ENCODE results near the gene MYO18A.
"Not testable (repeated sequence)": the region's sequence is repeated elsewhere in the genome, so short reads cannot be mapped to it uniquely, and the experiment has no call there.

Gene MYO18A

GRCh38 chr17:29176558-29177351, 3.4 kb downstream of the MYO18A start:
- peak; percentile 24 for DNase-seq (ENCODE audit: low read depth, low spot score)
- in situ Hi-C loops (cut with HindIII; ENCODE audit: low sequenced_read_pairs), result no loop called here
- H3K4me3 ChIP-seq (ENCODE audit: low read depth, low read length), result peak overlapping the region; percentile 36
- no peak for TF ChIP-seq CTCF (IDR thresholded peaks at IDR 0.05; ENCODE audit: low read depth, low read length)

DNA sequence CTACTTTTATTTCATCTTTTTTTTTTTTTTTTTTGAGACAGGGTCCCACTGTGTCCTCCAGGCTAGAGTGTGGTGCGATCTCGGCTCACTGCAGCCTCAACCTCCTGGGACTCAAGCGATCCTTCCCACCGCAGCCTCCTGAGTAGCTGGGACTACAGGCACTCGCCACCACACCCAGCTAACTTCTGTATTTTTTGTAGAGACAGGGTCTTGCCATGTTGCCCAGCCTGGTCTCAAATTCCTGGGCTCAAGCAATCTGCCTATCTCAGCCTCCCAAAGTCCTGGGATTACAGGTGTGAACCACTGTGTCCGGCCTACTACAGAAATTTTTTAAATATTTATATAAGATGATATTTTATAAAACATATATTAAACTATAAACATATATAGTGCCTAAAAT, 4.8 kb downstream of the MYO18A start:
- no peak for TF ChIP-seq CTCF (IDR thresholded peaks at IDR 0.05; ENCODE audit: low read depth, low read length)
- in situ Hi-C loops (cut with HindIII; ENCODE audit: low sequenced_read_pairs), result no loop called here
- H3K4me3 ChIP-seq (ENCODE audit: low read depth, low read length), result no peak overlapping the region
- no peak for DNase-seq (ENCODE audit: low read depth, low spot score)

GRCh38 chr17:29172589-29172988, 7.6 kb downstream of the MYO18A start:
- in situ Hi-C loops (cut with HindIII; ENCODE audit: low sequenced_read_pairs), result no loop called here

GRCh38 chr17:29170682-29171081, 9.5 kb downstream of the MYO18A start:
- DNase-seq (ENCODE audit: low read depth, low spot score), result no peak
- in situ Hi-C loops (cut with HindIII; ENCODE audit: low sequenced_read_pairs), result no loop called here
- TF ChIP-seq CTCF (IDR thresholded peaks at IDR 0.05; ENCODE audit: low read depth, low read length), result no peak
- H3K4me3 ChIP-seq (ENCODE audit: low read depth, low read length), result no peak overlapping the region

More at GRCh38 chr17:29172589-29172988, 7.6 kb downstream of the MYO18A start:
- no peak for TF ChIP-seq CTCF (IDR thresholded peaks at IDR 0.05; ENCODE audit: low read depth, low read length)
- H3K4me3 ChIP-seq (ENCODE audit: low read depth, low read length), result no peak overlapping the region
- no peak for DNase-seq (ENCODE audit: low read depth, low spot score)

- in situ Hi-C loops (cut with HindIII; ENCODE audit: low sequenced_read_pairs), result no loop called here
- no peak for DNase-seq (ENCODE audit: low read depth, low spot score)
- no peak for TF ChIP-seq CTCF (IDR thresholded peaks at IDR 0.05; ENCODE audit: low read depth, low read length)
- no peak overlapping the region for H3K4me3 ChIP-seq (ENCODE audit: low read depth, low read length)
Observed at GRCh38 chr17:29169806-29170591, 10.2 kb downstream of the MYO18A start.

DNA sequence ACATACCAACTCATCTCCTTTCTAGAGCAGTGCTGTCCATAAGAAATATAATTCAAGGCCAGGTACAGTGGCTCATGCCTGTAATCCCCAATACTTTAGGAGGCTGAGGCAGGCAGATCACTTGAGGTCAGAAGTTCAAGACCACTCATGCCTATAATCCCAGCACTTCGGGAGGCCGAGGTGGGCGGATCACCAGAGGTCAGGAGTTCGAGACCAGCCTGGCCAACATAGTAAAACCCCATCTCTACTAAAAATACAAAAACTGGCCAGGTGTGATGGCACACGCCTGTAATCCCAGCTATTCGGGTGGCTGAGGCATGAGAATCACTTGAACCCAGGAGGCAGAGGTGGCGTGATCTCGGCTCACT, 11.5 kb downstream of the MYO18A start:
- in situ Hi-C loops (cut with HindIII; ENCODE audit: low sequenced_read_pairs); H3K4me3 ChIP-seq (ENCODE audit: low read depth, low read length); DNase-seq (ENCODE audit: low read depth, low spot score): not testable (repeated sequence)
